AG09309 (cell line): Measurements from ENCODE around the gene SLC24A3.

ENCODE experiments used
- DNase-seq: peaks from one replicate; pipeline ENCODE4 v3.0.0-alpha.2; 2010; ENCODE audit warnings: low read depth
- H3K4me3 ChIP-seq: 2 replicates; pipeline ENCODE4 v1.5.1; 2011; ENCODE audit warnings: mild to moderate bottlenecking, low read depth, low read length, moderate library complexity; ENCODE audit not compliant: control insufficient read depth
- CTCF ChIP-seq: IDR thresholded peaks from 2 replicates; pipeline ENCODE4 v1.5.1; 2011; ENCODE audit warnings: mild to moderate bottlenecking, low read depth, low read length, inconsistent platforms; ENCODE audit not compliant: insufficient read depth, control insufficient read depth; ENCODE audit errors: missing control alignments

Gene SLC24A3

GRCh38 chr20:19598117-19598850, 385.8 kb downstream of the SLC24A3 start:
- H3K4me3 ChIP-seq, result no peak overlapping the region
- no peak for DNase-seq
- TF ChIP-seq CTCF, result no peak

GRCh38 chr20:19599200-19599599, 386.8 kb downstream of the SLC24A3 start:
- no peak for TF ChIP-seq CTCF
- H3K4me3 ChIP-seq, result no peak overlapping the region
- DNase-seq, result no peak

GRCh38 chr20:19600042-19600441, 387.6 kb downstream of the SLC24A3 start:
- TF ChIP-seq CTCF, result no peak
- H3K4me3 ChIP-seq, result no peak overlapping the region
- DNase-seq, result no peak

GRCh38 chr20:19601126-19601810, 388.8 kb downstream of the SLC24A3 start:
- no peak for TF ChIP-seq CTCF
- no peak for DNase-seq
- H3K4me3 ChIP-seq, result no peak overlapping the region

- TF ChIP-seq CTCF, result no peak
- DNase-seq, result no peak
- H3K4me3 ChIP-seq, result no peak overlapping the region
These were observed 390.4 kb downstream of the SLC24A3 start for GRCh38 chr20:19602675-19603375.

- TF ChIP-seq CTCF, result no peak
- H3K4me3 ChIP-seq, result no peak overlapping the region
These were observed 390.9 kb downstream of the SLC24A3 start for GRCh38 chr20:19603376-19603750.

More at GRCh38 chr20:19603376-19603750, 390.9 kb downstream of the SLC24A3 start:
- no peak for DNase-seq
